NCI-H748 (cell line): ENCODE measurements around the gene SLC19A1.

Experiments used
- DNase-seq: peaks from one replicate; lab custom pipeline; 2025; ENCODE audit not compliant: unreplicated experiment; lab: John Stamatoyannopoulos, UW

Gene SLC19A1

DNA sequence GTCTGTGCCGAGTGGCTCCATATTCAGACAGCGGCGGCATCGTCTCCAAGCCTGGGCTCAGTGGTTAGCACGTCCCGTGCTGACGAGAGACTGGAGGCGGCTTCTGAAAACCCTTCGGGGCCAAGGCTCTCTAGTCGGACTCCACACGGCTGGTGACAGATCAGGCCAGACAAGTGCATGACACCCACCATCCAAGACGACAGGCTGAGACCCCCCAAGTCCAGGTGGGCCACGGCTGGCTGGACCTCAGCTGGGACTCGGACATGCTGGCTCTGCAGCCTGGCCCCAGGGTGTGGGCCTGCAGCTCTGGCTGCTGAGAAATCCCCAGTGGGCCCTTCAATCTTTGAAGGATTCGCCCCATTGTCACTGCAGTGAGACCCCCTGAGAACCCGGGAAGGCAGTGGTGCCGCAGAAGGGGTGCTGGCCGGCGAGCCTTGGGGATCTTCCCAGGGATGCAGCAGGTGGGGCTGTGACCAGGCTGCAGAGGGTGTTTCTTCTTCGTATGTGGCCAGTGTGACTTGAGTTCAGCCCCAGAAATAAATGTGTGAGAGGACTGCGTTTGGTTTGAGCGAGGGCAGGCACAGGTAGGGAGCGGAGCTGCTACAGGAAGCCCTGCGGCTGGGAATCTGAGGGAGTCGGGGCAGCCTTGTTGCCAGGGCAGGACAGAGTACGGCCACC is 15.9 kb upstream of the SLC19A1 start:
- DNase-seq: no peak

GRCh38 chr21:45557616-45558043 is 15.4 kb upstream of the SLC19A1 start:
- no peak for DNase-seq

DNA sequence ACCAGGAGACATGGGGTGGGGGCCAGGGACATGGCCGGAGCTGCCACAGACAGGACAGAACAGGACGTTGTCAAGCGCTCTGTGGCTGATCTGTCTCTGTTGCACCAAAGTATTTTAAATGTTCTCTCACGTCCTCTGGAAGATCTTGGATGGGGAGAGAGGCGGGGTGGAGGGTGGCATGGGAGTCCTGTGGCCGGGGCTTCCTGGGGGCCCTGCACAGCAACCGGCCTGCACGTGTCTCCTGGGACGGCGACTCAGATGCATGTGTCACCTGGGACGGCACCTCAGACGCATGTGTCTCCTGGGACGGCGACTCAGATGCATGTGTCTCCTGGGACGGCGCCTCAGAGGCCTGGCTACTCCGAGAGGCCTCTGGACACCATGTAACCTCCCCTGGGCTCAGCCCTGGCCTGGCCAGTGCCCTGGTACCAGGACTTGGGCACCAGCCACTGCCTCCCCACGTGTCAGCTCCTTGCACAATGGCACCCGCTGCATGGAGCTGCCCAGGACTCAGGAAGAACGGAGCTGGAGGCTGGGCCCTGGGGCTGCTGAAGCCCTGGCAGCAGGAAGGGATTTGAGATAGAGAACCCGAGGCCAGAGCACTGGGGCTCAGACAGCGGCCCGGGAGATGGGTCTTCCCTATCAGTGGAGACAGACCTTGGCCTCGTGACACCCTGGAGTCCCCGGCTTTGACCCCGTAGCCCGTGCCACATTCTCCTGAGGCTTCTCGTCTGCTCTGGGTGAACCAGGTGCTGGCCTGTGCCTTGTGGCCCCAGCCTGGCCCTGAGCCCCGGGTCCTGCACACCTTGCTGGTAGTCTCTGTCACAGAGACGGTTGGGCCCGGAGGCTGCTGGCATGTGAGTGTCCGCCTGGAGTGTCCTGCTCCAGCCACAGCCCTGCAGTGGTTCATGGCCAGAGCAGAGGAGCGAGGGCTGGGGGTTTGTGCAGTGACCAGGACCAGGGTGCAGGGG is 14.7 kb upstream of the SLC19A1 start:
- DNase-seq: no peak

GRCh38 chr21:45556302-45556644 is 14.0 kb upstream of the SLC19A1 start:
- DNase-seq: no peak

DNA sequence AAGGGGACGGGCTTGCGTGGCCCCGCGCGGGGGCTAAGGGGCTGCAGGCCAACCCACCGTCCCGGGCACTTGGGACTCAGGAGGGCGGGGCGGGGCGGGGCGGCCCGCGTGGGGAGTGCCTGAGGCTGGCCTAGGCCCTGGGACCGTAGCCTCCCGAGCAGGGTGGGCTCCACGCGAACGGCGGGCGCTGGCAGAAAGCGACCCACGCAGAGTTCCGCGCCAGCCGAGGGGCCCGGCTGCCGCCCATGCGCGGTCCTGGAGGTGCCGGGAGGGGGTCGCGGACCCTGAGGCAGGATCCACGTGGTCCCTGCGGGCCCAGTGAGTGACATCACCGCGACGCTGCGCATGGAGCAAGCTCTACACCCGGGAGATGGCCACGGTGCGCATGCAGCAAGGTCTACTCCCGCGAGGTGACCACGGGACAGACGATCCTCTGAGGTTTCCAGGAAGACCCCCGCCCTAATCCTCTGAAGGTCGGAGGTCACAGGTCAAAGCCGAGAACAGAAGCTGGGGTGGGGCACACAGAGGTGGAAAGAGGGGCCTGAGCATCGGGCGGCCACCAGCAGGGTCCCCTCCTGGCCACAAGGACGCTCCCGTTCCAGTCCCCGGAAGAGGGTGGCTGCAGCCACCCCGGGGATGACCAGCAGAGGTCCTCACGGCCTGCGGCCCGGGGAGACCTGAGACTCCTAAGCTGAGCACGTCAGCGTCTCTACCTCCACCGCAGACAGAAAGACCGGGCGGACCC is 13.5 kb upstream of the SLC19A1 start:
- no peak for DNase-seq

- no peak for DNase-seq
Measured at GRCh38 chr21:45555251-45555556, 13.0 kb upstream of the SLC19A1 start.

DNA sequence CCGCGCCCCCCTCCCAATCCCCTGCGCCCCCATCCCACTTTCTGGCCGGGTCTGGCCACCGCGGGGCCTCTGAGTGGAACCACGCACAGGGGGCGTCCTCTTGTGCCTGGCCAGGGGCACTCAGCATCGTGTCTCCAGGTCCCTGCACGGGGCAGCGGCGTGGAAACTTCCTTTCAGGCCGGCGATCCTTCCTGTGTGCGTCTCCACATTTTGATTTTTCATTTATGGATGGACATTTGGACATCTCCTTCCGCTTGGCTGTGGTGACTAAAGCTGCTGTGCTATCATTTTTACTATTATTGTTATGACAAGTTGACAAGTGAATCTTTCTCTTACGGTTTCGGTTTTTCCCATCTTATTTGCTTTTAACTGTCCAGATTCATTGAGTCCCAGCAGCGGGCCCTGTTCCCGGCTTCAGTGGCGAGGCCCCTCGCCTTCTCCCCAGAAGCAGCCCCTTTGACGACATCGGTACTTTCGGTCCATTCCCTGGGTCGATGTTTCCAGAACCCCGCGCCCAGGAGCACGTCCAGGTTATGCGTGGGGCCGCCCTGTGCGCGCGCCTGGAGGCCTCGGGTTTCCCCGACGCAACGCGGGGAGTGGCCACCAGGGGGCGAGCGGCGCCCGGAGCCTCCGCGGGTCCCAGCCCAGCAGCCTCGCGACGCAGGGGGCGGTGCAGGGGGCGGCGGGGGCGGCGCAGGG is 12.4 kb upstream of the SLC19A1 start:
- DNase-seq: peak; percentile 55

DNA sequence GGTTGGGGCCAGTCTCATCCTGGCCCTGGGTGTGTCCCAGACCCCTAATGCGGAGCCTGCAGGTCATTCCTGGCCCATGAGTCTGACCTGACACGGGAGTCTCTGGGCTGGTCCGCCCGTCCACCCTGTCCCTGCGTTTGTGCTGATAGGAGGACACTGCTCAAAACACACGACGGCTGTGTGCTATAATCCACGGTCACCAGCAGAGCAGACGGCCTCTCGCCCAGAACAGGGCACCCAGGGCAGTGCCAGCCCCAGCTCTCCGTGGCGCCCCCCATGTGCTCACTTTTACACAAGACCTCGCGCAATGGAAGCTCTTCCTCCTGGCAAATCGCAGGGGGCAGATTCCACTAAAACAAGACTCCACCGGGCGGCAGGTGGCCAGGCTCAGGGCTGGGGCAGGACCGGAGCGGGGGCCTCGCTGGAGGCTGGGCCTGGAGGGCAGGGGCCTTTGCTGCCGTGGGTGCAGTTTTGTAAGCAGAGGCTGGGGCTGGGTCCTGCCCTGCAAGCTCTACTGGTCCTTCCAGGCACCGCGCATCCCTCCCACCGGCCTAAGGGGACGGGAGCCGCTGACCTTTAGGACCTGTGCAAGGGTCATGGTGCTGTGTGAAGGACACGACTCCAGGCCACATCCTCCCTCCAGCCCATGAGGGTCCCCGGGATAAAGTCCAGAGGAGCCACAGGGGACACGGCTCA is 10.6 kb upstream of the SLC19A1 start:
- no peak for DNase-seq

DNA sequence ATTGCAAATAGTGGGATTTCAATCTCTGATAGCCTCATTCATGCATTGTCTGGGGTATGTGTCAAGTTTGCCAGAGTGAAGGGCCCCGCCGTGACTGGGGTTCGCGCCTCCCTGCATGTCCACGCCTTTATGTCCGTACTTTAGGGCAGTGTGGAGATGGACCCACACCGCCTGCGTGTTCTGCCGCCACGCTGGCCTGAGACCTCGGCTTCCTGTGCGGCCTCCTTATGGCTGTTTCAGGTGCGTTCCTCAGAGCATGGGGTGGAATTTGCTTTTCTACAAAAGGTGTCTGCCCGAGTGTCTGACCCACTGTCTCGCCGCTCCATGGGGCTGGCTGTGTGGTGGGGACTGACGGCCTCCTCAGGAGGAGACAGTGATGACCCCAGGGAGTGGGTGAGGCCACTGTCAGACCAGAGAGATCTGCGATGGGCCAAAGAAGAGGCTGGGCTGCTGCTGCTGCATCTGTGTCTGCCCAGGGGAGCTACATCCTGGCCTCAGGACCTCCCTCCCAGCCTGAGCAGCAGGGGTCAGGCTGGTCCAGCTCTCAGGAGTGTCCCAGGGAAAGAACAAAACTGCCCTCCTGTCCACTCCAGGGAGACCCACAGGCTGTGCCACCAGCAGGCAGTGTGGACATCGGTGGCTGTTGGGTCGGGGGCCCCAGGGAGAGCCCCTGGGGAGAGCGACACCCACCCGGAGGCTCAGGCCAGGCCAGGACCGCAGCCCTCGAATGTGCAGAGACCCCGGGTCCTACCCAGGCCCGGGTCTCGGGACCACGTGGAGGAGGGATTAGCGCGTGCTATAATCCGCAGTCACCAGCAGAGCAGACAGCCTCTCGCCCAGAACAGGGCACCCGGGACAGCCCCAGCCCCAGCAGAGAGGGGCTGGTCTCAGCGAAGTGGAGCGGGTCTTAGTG is 9.8 kb upstream of the SLC19A1 start:
- no peak for DNase-seq

DNA sequence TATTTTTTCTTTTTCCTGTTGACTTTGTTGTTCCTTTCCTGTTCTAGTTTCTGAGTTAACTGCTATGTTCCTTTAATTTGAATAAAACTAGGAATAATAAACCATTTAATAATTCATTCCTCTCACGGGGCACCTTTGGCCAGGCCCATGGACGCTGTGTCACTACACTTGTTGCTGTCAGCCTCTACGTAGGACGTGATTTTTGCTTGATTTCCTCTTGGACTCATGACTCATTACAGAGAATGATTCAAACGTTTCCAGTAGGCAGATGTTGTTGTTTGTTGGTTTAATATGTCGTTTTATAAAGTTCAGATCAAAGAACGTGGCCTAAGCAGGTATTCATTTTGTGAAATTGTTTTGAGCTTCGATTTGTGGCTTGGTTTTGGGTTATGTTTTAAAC is 9.1 kb upstream of the SLC19A1 start:
- DNase-seq: no peak

GRCh38 chr21:45550522-45551210 is 8.4 kb upstream of the SLC19A1 start:
- DNase-seq: no peak

DNA sequence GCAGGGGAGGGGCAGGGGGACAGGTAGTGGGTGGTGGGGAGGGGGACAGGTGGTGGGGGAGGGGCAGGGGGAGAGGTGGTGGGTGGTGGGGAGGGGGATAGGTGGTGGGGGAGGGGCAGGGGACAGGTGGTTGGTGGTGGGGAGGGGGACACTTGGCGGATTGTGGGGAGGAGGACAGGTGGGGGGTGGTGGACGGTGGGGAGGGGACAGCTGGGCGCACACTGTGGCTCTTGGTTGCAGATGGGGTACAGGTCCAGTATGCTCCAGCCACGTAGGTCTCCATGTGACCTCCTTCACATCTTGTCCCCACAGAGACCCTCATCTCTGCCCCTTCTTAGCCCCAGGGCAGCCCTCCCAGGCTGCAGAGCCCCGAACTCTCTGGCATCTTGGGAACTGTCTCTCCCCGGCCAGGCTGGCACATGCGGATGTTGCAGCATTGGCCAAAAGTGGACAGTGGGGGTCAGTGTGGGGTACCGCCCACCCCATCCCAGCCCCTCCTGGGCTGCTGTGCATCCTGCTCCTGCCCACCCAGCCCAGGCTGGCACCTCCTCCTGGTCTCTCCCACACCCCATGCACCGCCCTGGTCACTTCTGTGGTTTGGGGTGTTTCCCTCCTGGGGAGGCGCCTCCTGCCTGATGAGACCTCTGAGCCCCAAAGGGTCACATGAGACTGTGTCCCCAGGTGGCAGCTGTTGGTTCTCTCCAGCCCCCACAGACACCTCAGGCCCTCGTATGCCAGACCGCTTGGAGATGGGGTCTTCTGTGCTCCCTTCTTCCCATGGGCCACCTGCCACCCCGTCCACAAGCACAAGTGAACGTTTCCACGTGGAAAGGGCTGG is 7.6 kb upstream of the SLC19A1 start:
- no peak for DNase-seq

- no peak for DNase-seq
Measured at GRCh38 chr21:45548711-45549491, 6.7 kb upstream of the SLC19A1 start.

GRCh38 chr21:45547545-45547900 is 5.3 kb upstream of the SLC19A1 start:
- no peak for DNase-seq

DNA sequence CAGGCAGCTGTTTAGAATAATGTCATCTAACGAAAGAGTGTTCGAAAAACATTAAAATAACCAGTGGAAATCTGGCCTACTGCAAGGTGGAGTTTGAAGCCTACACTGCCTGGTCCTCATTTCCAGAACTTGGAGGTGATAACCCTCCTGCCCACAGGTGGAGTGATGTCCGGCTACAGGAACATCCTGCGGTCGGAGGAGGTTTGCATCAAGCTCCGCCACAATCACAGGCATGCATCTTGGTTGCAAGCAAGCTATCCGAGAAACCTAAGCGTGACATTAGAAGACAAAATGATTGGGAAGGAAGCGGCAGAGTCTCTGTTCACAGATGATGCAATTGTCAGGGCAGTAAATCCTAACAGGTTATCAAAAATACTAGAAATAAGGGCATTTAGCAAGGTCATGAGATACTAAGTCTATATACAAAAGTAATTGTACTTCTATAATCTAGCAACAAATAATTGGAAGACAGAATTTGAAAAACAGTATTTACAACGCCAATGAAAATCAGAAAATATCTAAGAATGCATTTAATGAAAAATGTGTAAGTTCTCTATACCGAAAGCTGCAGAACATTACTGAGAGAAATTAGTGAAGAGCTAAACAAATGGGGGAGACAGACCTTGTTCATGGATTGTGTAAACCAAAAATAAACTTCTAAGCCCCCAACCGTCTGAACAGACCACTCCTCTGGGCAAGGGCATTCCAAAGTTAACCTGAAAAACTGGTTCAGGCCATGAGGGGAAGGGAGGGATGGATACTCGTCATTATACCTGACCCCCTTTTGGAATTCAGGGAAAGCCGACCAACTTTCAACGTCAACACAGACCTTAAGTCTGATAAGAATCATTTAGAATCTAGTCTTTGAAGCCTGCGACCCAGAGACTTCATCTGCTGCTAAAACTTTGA is 4.7 kb upstream of the SLC19A1 start:
- no peak for DNase-seq
